H1 (cell line): Measurements from ENCODE around the gene TLR4. TPM values are rescaled to one million over a fixed set of nuclear protein-coding genes. Genes with fewer than 3 reads are reported as not detected.

Experiments
- GABPA ChIP-seq: IDR thresholded peaks from 2 replicates; pipeline ENCODE4 v1.6.1; 2011; ENCODE audit warnings: mild to moderate bottlenecking, low read length, moderate library complexity, borderline replicate concordance; ENCODE audit not compliant: insufficient read depth
- JUND ChIP-seq: IDR thresholded peaks from 2 replicates; pipeline ENCODE4 v1.6.1; 2011; ENCODE audit warnings: mild to moderate bottlenecking, improper control_type of control experiment, low read length
- KDM4A ChIP-seq: IDR thresholded peaks from one replicate; pipeline ENCODE4 v1.7.1; 2012; ENCODE audit warnings: low read depth, mild to moderate bottlenecking, moderate library complexity, low read length, inconsistent platforms; ENCODE audit not compliant: severe bottlenecking
- KDM5A ChIP-seq: fragments of 200-600 bp; IDR thresholded peaks from 2 replicates; pipeline ENCODE4 v1.7.1; 2012; ENCODE audit warnings: mild to moderate bottlenecking, low read length, inconsistent platforms, mixed read lengths
- RNF2 ChIP-seq: fragments of 200-900, 300-1000 bp; sonication (generic); IDR thresholded peaks from 2 replicates; pipeline ENCODE4 v1.7.1; 2016; ENCODE audit warnings: borderline replicate concordance, low read depth, mild to moderate bottlenecking, antibody characterized with exemption, low read length; ENCODE audit not compliant: poor library complexity, severe bottlenecking; ENCODE audit errors: missing control alignments
- SP4 ChIP-seq: IDR thresholded peaks from 2 replicates; pipeline ENCODE4 v1.6.1; 2012; ENCODE audit warnings: low read length, inconsistent platforms
- SRF ChIP-seq: IDR thresholded peaks from 2 replicates; pipeline ENCODE4 v1.6.1; 2011; ENCODE audit warnings: mild to moderate bottlenecking, low read depth, low read length, moderate library complexity
- polyA plus RNA-seq, 7 experiments: library from polyadenylated mRNA; depleted of rRNA in 3 of 7; stranded (reverse) in 5 of 7; unstranded in 2 of 7; fragments of >200 nt in 5 of 7; fragments of 200-250 nt in 2 of 7; gene quantifications; 1 replicate in 5 of 7; 2 replicates in 1 of 7; 4 replicates in 1 of 7; pipeline versions ENCODE4 v1.2.1 to v1.2.3, GENCODE V29; 2011 to 2013; ENCODE audit warnings: missing spikeins in 2 of 7, mixed read lengths in 2 of 7
- total RNA-seq: library from RNA; stranded (reverse); fragmentation: NEBNext Ultra II Directional; extraction: Animal tissue kit (Norgen Biotek cat#: 25700); gene quantifications from 2 replicates; pipeline ENCODE4 v1.2.1, GENCODE V29; 2021
- TF ChIP-seq, protein P1 (sequence below): IDR thresholded peaks from 2 replicates; pipeline ENCODE4 v1.6.1; 2012; ENCODE audit warnings: inconsistent platforms

The TLR4 gene
- total and polyA plus RNA-seq, 2 of the 8 experiments (the other 6 are each of a cell fraction or from before 2014, with no cell fraction given) = 0.02 to 0.17 TPM

DNA sequence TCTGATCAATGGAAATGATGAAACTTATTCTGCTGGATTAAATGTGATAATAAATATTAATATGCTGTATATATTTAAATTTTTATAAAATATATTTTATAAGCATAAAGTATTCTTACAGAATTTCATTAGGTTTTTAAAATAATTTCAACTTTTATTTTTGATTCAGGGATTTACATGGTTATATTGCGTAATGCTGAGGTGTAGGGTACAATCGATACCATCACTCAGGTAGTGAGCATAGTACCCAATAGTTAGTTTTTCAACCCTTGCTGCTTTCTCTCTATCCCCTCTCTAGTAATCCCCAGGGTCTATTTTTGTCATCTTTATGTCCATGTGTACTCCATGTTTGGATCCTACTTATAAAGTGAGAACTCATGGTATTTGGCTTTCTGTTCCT lies 5.7 kb downstream of the TLR4 start (continued):
- no peak for TF ChIP-seq KDM4A
- no peak for TF ChIP-seq GABPA
- TF ChIP-seq SRF = no peak
- TF ChIP-seq, protein P1, sequence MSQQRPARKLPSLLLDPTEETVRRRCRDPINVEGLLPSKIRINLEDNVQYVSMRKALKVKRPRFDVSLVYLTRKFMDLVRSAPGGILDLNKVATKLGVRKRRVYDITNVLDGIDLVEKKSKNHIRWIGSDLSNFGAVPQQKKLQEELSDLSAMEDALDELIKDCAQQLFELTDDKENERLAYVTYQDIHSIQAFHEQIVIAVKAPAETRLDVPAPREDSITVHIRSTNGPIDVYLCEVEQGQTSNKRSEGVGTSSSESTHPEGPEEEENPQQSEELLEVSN = no peak
- no peak for TF ChIP-seq SP4
- TF ChIP-seq KDM5A = no peak
- no peak for TF ChIP-seq JUND
- no peak for TF ChIP-seq RNF2
